Measurements from ENCODE around the gene ARFRP1.
"Not testable (repeated sequence)": the region's sequence is repeated elsewhere in the genome, so short reads cannot be mapped to it uniquely, and the experiment has no call there.

ARFRP1 gene

DNA sequence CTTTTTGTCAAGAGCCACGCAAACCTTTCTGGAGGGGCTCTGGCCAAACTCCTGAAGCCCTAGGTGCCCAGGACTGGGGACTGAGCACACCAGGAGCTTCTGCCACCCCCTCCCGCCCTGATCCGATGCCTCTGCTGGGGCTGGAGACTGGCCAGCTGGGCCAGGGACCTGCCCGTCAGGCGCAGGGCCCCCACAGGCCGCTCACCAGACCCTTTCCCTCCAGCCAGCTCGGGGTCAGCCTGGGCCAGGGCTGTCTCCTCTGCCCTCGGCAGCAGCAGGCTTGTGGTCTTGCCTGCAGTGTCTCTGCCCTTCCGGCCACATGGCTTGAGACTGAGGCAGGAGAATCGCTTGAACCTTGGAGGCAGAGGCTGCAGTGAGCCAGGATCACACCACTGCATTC is 35.1 kb downstream of the ARFRP1 start:
- no peak for DNase-seq

DNA sequence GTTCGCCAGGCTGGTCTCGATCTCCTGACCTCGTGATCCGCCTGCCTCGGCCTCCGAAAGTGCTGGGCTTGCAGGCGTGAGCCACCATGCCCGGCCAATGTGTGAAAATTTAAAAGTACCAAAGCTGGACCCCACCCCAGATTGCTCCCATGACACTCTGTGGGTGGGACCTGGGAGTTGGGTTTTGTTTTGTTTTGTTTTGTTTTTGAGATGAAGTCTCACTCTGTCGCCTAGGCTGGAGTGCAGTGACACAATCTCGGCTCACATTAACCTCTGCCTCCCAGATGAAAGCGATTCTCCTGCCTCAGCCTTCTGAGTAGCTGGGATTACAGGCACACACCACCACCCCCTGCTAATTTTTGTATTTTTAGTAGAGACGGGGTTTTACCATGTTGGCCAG is 36.1 kb downstream of the ARFRP1 start:
- not testable (repeated sequence) for DNase-seq

GRCh38 chr20:63668351-63668750 is 39.4 kb downstream of the ARFRP1 start:
- no peak for DNase-seq

DNA sequence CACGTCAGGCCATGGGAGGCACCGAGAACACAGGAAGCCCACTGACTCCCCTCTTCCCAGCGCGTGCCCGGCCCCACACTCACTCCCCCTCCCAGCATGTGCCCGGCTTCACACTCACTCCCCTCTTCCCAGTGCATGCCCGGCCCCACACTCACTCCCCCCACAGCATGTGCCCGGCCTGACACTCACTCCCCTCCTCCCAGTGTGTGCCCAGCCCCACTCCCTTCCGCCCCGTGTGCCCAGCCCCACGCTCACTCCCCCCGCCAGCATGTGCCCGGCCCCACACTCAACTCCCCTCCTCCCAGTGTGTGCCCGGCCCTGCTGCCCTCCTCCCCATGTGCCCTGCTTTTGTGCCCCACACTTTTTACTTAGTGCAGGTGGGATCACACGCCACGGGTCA is 39.9 kb downstream of the ARFRP1 start:
- no peak for DNase-seq

DNA sequence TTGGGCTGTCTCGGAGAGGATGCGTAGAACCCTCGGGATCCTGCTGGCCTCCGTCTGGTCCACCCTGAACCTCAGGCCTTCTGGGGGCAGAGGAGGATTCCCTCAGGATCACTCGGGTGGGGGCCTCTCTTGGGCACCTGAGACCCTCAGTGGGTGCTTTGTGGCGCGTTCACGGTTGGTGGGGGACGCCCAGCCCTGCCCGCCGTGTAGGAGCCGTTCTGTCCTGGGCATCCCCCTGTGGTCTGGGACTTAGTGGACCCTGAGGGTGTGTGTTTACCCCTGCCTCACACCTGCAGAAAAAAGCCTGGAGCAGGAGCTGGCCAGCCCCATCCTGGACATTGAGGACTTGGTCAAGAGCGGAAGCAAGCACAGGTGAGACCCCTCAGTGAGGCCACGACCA is 42.1 kb downstream of the ARFRP1 start:
- DNase-seq = no peak

DNA sequence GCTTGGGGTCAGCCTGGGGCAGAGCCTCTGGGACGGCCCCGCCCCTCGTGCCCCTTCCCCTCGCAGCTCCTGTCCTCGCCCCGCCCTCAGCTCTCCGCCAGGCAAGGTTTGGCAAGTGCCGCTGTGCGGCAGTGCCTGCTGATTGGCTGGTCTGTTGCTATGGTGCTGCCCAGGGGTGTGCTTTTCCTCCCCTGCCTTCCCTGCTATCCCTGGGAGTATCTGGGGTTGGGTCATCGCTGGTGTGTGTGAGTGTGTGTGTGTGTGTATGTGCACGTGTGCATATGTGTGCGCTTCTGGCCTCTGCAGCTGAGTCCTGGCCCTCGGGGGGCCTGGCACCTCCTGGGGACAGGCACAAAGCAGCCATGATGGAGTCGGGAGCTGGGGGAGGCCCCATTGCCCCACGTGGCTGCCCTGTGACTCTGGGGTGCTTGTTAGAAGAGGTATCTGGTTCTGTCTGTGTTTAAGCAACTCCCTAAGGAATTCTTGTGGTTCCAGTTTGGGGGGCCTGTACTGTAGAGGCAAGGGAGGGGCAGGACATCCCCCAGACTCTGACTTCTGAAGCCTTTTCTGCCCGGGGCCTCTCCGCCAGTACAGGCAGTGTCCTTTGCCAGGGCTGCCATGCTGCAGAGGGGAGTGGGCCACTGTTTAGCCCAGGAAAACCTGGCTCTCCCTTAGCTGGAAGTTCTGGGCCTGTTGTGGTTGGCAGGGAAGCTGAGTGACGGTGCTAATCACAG is 42.7 kb downstream of the ARFRP1 start:
- no peak for DNase-seq

DNA sequence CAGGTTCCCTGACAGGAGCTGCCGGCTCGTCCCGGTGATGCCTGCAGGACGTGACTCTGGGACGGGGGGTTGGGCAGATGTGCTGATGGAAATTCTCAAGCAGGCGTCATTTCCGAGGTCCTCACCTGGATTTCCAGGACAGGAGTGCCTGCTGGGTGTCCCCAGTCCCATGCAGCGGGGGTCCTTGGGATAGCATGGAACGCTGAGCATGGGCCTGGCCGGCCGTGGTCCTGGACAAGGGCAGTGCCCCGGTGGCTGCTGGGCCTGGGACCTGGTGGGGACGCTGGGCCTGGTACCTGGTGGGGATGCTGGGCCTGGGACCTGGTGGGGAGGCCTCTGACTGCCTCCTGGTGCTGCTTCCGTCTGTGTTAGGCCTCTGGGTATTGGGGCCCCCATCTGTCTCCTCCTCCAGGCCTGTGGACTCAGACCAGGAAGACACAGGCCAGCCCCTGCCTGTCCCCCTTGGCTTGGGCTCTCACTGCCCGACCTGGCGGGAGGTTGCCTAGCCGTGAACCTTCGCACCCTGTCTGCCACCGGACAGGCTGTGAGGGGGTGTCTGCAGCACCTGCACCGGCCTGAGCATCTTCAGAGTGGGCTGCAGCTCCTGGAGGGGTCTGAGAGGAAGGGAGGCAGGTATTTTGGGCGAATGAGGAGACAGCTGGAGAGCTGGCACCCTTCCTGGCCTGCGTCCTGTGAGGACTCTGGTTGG is 43.5 kb downstream of the ARFRP1 start:
- no peak for DNase-seq

GRCh38 chr20:63663332-63664066 is 44.3 kb downstream of the ARFRP1 start:
- DNase-seq = no peak

GRCh38 chr20:63662813-63663189 is 45.0 kb downstream of the ARFRP1 start:
- DNase-seq = no peak

- no peak for DNase-seq
Observed at GRCh38 chr20:63661959-63662812, 45.6 kb downstream of the ARFRP1 start.

DNA sequence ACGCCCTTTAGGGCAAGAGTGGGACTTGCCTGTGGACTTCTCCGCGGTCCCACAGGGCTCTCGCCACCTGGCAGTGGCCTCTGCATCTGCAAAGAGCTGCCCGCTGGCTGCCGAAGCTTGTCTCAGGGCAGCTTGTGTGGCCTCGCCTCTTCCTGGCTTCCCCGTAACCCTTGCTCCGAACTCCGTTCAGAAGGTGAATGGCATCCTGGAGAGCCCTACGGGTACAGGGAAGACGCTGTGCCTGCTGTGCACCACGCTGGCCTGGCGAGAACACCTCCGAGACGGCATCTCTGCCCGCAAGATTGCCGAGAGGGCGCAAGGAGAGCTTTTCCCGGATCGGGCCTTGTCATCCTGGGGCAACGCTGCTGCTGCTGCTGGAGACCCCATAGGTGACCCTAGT is 46.7 kb downstream of the ARFRP1 start:
- no peak for DNase-seq

- DNase-seq = no peak
Observed at GRCh38 chr20:63660622-63661021, 47.2 kb downstream of the ARFRP1 start.

- DNase-seq = not testable (repeated sequence)
Observed at GRCh38 chr20:63660174-63660573, 47.6 kb downstream of the ARFRP1 start.

DNA sequence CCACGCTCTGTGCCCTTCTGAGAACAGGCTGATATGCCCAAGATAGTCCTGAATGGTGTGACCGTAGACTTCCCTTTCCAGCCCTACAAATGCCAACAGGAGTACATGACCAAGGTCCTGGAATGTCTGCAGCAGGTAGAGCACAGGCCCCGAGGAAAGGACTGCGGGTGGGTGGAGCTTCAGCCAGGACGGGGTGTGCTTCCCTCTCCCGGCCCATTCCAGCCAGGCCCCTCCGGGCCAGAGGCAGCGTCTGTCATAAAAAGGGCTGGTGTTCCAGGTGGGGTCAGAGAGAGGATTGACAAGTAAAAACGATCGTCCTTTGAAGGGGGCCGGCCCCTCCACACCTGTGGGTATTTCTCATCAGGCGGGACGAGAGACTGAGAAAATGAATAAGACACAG is 48.4 kb downstream of the ARFRP1 start:
- DNase-seq = no peak

DNA sequence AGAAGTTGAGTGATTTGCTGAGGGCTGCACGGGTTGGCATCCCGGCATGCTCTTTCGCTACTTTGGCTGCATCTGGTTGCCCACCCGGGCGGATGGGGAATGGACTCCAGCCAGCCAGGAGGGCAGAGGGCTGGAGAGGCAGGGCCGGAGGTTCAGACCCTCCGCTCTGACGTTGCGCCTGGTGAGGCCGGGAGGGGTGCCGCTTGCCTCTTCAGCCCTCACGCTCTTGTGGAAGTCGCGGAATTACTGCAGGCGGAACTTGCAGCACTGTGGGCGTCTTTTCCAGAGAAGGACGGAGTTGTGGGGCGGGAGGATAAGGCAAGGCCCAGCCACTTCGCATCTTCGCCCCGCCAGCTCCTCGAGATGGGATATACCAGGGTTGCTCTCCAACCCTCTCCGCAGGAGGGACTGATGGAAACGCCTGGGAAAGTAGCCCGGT is 49.0 kb downstream of the ARFRP1 start:
- no peak for DNase-seq

DNA sequence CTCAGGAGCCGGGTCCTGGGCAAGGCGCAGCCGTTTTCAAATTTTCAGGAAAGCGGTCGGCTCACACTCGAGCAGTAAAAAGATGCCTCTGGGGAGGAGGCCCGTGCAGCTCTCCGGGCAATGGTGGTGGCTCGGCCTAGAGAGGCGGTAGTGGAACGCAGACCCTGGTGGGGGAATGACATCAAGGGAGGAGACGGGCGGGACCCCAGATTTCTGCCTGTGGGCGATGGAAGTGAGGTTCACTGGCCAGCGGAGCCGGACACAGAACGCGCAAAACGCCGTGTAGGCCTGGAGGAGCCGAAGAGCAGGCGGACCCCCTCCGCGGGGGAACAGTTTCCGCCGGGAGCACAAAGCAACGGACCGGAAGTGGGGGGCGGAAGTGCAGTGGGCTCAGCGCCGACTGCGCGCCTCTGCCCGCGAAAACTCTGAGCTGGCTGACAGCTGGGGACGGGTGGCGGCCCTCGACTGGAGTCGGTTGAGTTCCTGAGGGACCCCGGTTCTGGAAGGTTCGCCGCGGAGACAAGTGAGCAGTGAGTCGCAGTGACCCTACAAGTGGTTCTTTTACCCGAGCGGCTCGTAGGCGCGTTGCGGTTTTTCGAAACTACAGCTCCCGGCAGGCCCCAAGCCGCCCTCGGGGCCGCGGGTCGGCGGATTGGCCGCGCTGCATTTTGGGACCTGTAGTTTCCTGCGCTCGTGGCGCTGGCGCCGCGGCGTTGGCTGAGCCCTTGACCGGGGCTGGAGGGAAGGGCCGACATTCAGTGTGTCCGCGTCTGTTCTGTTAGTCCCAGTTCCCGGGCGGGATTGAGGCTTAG is 49.6 kb downstream of the ARFRP1 start, which contains the start of gene RTEL1:
Gene RTEL1 (plus strand): TSS at position 376 of the 812 bp plus-strand sequence. CDS start 1,091 bp downstream, outside the sequence.
- DNase-seq = peak; percentile 91

DNA sequence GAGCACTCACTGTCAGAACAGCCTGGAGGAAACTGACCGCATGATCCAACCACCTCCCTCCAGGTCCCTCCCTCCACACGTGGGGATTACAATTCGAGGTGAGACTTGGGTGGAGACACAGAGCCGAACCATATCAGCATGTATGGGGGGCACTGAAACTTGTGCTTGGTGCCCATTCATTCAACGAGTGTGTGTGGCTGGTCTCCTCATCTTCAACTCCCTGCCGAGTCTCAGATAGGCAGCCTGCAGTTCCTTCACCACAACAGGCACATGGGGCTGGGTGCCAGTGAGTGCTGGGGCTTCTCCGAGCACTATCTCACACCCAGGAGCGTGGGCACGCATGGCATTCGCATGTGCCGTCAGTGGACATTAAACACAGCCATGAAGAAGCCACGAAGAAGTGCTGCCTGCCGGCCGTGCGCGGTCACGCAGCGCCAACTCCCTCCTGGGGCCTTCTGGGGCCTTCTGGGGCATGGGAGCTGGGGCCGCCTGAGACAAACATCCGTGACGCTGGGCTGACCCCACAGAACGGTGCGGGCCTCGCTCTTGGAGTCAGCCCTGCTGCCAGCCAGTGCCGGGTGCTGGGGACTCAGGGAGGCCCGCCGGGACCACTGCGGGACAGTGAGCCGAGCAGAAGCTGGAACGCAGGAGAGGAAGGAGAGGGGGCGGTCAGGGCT is 50.4 kb downstream of the ARFRP1 start:
- DNase-seq = peak; percentile 28

DNA sequence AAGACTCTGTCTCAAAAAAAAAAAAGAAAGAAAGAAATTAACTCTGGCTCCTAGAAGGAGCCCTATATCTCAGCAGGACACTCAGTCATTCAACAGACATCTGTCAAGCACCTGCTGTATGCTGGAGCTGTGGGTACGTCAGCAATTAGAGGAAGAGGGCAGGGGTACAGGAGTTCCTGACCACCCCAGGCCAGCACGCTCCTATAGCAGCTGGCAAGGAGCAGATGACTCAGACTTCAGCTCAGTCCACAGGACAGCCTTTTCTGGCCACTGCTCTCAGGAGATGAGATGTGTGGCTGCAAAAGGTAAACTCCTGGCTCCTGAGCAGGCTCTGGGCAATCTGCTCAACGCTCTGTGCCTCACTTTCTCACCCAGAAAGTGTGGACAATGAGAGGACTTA is 51.3 kb downstream of the ARFRP1 start:
- no peak for DNase-seq

DNA sequence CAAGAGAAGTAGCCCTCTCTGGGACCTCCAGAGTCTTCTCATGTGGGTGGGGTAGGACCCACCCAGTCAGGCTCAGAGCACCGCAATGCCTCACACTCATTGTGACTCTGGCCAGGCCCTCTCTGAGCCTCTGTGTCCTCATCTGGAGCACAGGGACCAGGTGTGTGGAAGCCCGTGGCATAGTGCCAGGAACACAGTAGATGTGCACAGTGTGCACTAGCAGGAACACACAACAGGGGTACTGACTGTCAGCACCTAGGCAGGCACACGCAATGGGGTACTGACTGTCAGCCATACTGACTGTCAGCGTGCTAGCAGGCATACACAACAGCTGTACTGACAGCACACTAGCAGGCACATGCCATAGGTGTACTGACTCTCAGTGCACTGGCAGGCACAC is 52.5 kb downstream of the ARFRP1 start:
- no peak for DNase-seq

GRCh38 chr20:63653974-63654668 is 53.7 kb downstream of the ARFRP1 start:
- DNase-seq = no peak

All from fibroblast of skin of back (primary cell).